ENCODE results near the gene CUL9. TPM values are rescaled to one million over a fixed set of nuclear protein-coding genes. Genes with fewer than 3 reads are reported as not detected.
A peak's percentile ranks its signal among the peaks of the same experiment; 100 is the strongest.
"Not testable (repeated sequence)": the region's sequence is repeated elsewhere in the genome, so short reads cannot be mapped to it uniquely, and the experiment has no call there.

CUL9 gene
- 12.8 TPM for polyA plus RNA-seq (2013, experiment 1 of 2)
- polyA plus RNA-seq (2013, experiment 2 of 2) = 11.6 TPM

- H4K8ac ChIP-seq (ENCODE audit: low read length) = peak within 1 kb of the TSS; percentile 91
Observed at GRCh38 chr6:43181942-43182860, at the start of gene CUL9. Gene CUL9, plus strand, starts transcription at chr6:43182196. Its CDS starts 2,115 bp downstream, at chr6:43184311.

DNA sequence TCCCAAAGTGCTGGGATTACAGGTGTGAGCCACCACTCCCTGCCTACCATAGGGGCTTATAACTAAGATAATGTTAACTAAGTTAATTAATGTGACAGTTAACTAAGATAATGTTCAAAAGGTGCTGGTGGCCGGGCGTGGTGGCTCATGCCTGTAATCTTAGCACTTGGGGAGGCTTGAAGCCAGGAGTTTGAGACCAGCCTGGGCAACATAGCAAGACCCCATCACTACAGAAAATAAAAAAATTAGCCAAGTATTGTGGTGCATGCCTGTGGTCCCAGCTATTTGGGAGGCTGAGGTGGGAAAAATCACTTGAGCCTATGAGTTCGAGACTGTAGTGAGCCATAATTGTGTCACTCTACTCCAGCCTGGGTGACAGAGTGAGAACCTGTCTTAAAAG, 43.7 kb upstream of the CUL9 start:
- Histone ChIP-seq H2BK5ac (ENCODE audit: low read depth, low read length, poor library complexity, severe bottlenecking) (no peak overlapping the region), H4K8ac (ENCODE audit: low read length) (no peak overlapping the region), H2AK5ac (ENCODE audit: low read length, severe bottlenecking) (no peak overlapping the region), H3K4me2 (ENCODE audit: low read length, poor library complexity, severe bottlenecking) (no peak overlapping the region), H3K9me3 (ENCODE audit: control insufficient read depth, low read length) (no peaks in the 10 kb centered on the region), H3K9ac (ENCODE audit: low read length) (no peak overlapping the region), H3K4me3 (ENCODE audit: insufficient read depth in 1 of 2, low read depth in 1 of 2, low read length in 2 of 2) (no peak overlapping the region), H3K27ac (ENCODE audit: low read length, poor library complexity, severe bottlenecking) (no peak overlapping the region), H3K14ac (ENCODE audit: low read length in 2 of 2) (no peak overlapping the region), H2BK12ac (ENCODE audit: low read length in 2 of 2) (no peak overlapping the region), H3K4me1 (ENCODE audit: control insufficient read depth, insufficient read depth, low read depth, low read length) (peaks cover 6% of the 10 kb centered on the region), H2BK15ac (ENCODE audit: low read depth, poor library complexity, severe bottlenecking) (no peak overlapping the region), H3K79me1 (replicated peaks; ENCODE audit: low read length, poor library complexity, severe bottlenecking) (peaks cover 47% of the 10 kb centered on the region), H3K4ac (ENCODE audit: low read depth in 1 of 2, low read length in 2 of 2) (no peak overlapping the region), H4K91ac (ENCODE audit: low read length) (no peak overlapping the region), H3K36me3 (ENCODE audit: control insufficient read depth in 1 of 2, insufficient read depth in 2 of 2, low read depth in 1 of 2, low read length in 2 of 2) (peaks cover 7 to 66% of the 10 kb centered on the region in 2 experiments), H3K27me3 (ENCODE audit: control insufficient read depth in 1 of 2, insufficient read depth in 1 of 2, low read length in 2 of 2) (no peaks in the 10 kb centered on the region), H2AFZ (ENCODE audit: low read depth, low read length) (no peak overlapping the region), H3K18ac (ENCODE audit: low read depth in 1 of 2, low read length in 2 of 2) (no peak overlapping the region), H2BK120ac (ENCODE audit: low read depth, low read length) (no peak overlapping the region), H3K23ac (ENCODE audit: low read length in 2 of 2) (no peak overlapping the region)
- DNase-seq = no peak
- 96% methylated on average over 1 of the region's 3 CpGs for WGBS

More at GRCh38 chr6:43181942-43182860, at the start of gene CUL9:
- no peak within 1 kb of the TSS for H2BK120ac ChIP-seq (ENCODE audit: low read depth, low read length)
- H3K4me3 ChIP-seq (ENCODE audit: insufficient read depth in 1 of 2, low read depth in 1 of 2, low read length in 2 of 2) = peak within 1 kb of the TSS; percentile 80 to 90
- peak within 1 kb of the TSS; percentile 56 to 97 for H3K18ac ChIP-seq (ENCODE audit: low read depth in 1 of 2, low read length in 2 of 2)
- H3K4me1 ChIP-seq (ENCODE audit: control insufficient read depth, insufficient read depth, low read depth, low read length) = peaks cover 14% of the 10 kb centered on the region
- peak within 1 kb of the TSS; percentile 52 for H3K27ac ChIP-seq (ENCODE audit: low read length, poor library complexity, severe bottlenecking)
- H2BK12ac ChIP-seq (ENCODE audit: low read length in 2 of 2) = no peak within 1 kb of the TSS
- peak within 1 kb of the TSS; percentile 68 to 91 for H3K14ac ChIP-seq (ENCODE audit: low read length in 2 of 2)
- no peak within 1 kb of the TSS for H3K23ac ChIP-seq (ENCODE audit: low read length in 2 of 2)
- peaks cover 45% of the 10 kb centered on the region for H3K79me1 ChIP-seq (replicated peaks; ENCODE audit: low read length, poor library complexity, severe bottlenecking)
- peak within 1 kb of the TSS; percentile 79 for H4K91ac ChIP-seq (ENCODE audit: low read length)
- peaks cover 51 to 59% of the 10 kb centered on the region in 2 experiments for H3K36me3 ChIP-seq (ENCODE audit: control insufficient read depth in 1 of 2, insufficient read depth in 2 of 2, low read depth in 1 of 2, low read length in 2 of 2)
- H3K4me2 ChIP-seq (ENCODE audit: low read length, poor library complexity, severe bottlenecking) = peak within 1 kb of the TSS; percentile 88
- H3K4ac ChIP-seq (ENCODE audit: low read depth in 1 of 2, low read length in 2 of 2) = peak within 1 kb of the TSS; percentile 61 to 64
- peak within 1 kb of the TSS; percentile 17 for H2AK5ac ChIP-seq (ENCODE audit: low read length, severe bottlenecking)
- H3K9me3 ChIP-seq (ENCODE audit: control insufficient read depth, low read length) = no peaks in the 10 kb centered on the region
- peak; percentile 70 for DNase-seq
- H2AFZ ChIP-seq (ENCODE audit: low read depth, low read length) = peak within 1 kb of the TSS; percentile 47
- no peak within 1 kb of the TSS for H2BK15ac ChIP-seq (ENCODE audit: low read depth, poor library complexity, severe bottlenecking)
- H3K27me3 ChIP-seq (ENCODE audit: control insufficient read depth in 1 of 2, insufficient read depth in 1 of 2, low read length in 2 of 2) = no peaks in the 10 kb centered on the region
- 5% methylated on average over 22 of the region's 51 CpGs for WGBS
- H3K9ac ChIP-seq (ENCODE audit: low read length) = peak within 1 kb of the TSS; percentile 89
- no peak within 1 kb of the TSS for H2BK5ac ChIP-seq (ENCODE audit: low read depth, low read length, poor library complexity, severe bottlenecking)

DNA sequence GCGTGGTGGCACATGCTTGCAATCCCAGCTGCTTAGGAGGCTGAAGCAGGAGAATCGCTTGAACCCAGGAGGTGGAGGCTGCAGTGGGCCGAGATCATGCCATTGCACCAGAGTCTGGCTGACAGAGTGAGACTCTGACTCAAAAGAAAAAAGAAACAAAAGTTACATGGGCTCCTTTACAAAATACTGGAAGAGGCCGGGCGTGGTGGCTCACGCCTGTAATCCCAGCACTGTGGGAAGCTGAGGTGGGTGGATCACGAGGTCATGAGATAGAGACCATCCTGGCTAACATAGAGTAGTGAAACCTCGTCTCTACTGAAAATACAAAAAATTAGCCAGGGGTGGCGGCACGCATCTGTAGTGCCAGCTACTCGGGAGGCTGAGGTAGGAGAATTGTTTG, 42.0 kb upstream of the CUL9 start:
- not testable (repeated sequence) for H2BK15ac ChIP-seq (ENCODE audit: low read depth, poor library complexity, severe bottlenecking); H3K9me3 ChIP-seq (ENCODE audit: control insufficient read depth, low read length); H3K4me1 ChIP-seq (ENCODE audit: control insufficient read depth, insufficient read depth, low read depth, low read length); H4K91ac ChIP-seq (ENCODE audit: low read length); H3K27ac ChIP-seq (ENCODE audit: low read length, poor library complexity, severe bottlenecking); DNase-seq; H2BK120ac ChIP-seq (ENCODE audit: low read depth, low read length); H3K27me3 ChIP-seq (ENCODE audit: control insufficient read depth in 1 of 2, insufficient read depth in 1 of 2, low read length in 2 of 2); H3K23ac ChIP-seq (ENCODE audit: low read length in 2 of 2); H2AK5ac ChIP-seq (ENCODE audit: low read length, severe bottlenecking); H2BK12ac ChIP-seq (ENCODE audit: low read length in 2 of 2); H3K4me2 ChIP-seq (ENCODE audit: low read length, poor library complexity, severe bottlenecking); H4K8ac ChIP-seq (ENCODE audit: low read length); H3K14ac ChIP-seq (ENCODE audit: low read length in 2 of 2); H3K9ac ChIP-seq (ENCODE audit: low read length); H3K18ac ChIP-seq (ENCODE audit: low read depth in 1 of 2, low read length in 2 of 2); H2AFZ ChIP-seq (ENCODE audit: low read depth, low read length); H2BK5ac ChIP-seq (ENCODE audit: low read depth, low read length, poor library complexity, severe bottlenecking); H3K4ac ChIP-seq (ENCODE audit: low read depth in 1 of 2, low read length in 2 of 2); H3K4me3 ChIP-seq (ENCODE audit: insufficient read depth in 1 of 2, low read depth in 1 of 2, low read length in 2 of 2)
- 94% methylated on average over 11 of the region's 11 CpGs for WGBS
- peaks cover 47% of the 10 kb centered on the region for H3K79me1 ChIP-seq (replicated peaks; ENCODE audit: low read length, poor library complexity, severe bottlenecking)
- peaks cover 7 to 66% of the 10 kb centered on the region in 2 experiments for H3K36me3 ChIP-seq (ENCODE audit: control insufficient read depth in 1 of 2, insufficient read depth in 2 of 2, low read depth in 1 of 2, low read length in 2 of 2)

- Histone ChIP-seq H3K9me3 (ENCODE audit: control insufficient read depth, low read length) (no peaks in the 10 kb centered on the region), H2AFZ (ENCODE audit: low read depth, low read length) (no peak overlapping the region), H3K36me3 (ENCODE audit: control insufficient read depth in 1 of 2, insufficient read depth in 2 of 2, low read depth in 1 of 2, low read length in 2 of 2) (peaks cover 18 to 68% of the 10 kb centered on the region in 2 experiments), H3K27ac (ENCODE audit: low read length, poor library complexity, severe bottlenecking) (no peak overlapping the region), H3K14ac (ENCODE audit: low read length in 2 of 2) (no peak overlapping the region), H2BK120ac (ENCODE audit: low read depth, low read length) (no peak overlapping the region), H3K4me2 (ENCODE audit: low read length, poor library complexity, severe bottlenecking) (no peak overlapping the region), H2AK5ac (ENCODE audit: low read length, severe bottlenecking) (no peak overlapping the region), H3K4me1 (ENCODE audit: control insufficient read depth, insufficient read depth, low read depth, low read length) (peaks cover 12% of the 10 kb centered on the region), H3K79me1 (replicated peaks; ENCODE audit: low read length, poor library complexity, severe bottlenecking) (peaks cover 49% of the 10 kb centered on the region), H3K9ac (ENCODE audit: low read length) (no peak overlapping the region), H4K91ac (ENCODE audit: low read length) (no peak overlapping the region), H3K27me3 (ENCODE audit: control insufficient read depth in 1 of 2, insufficient read depth in 1 of 2, low read length in 2 of 2) (no peaks in the 10 kb centered on the region), H3K23ac (ENCODE audit: low read length in 2 of 2) (peak overlapping the region in 1 of 2 experiments; percentile 57), H3K4me3 (ENCODE audit: insufficient read depth in 1 of 2, low read depth in 1 of 2, low read length in 2 of 2) (no peak overlapping the region), H2BK12ac (ENCODE audit: low read length in 2 of 2) (no peak overlapping the region), H4K8ac (ENCODE audit: low read length) (no peak overlapping the region), H2BK15ac (ENCODE audit: low read depth, poor library complexity, severe bottlenecking) (no peak overlapping the region), H3K4ac (ENCODE audit: low read depth in 1 of 2, low read length in 2 of 2) (no peak overlapping the region), H3K18ac (ENCODE audit: low read depth in 1 of 2, low read length in 2 of 2) (no peak overlapping the region), H2BK5ac (ENCODE audit: low read depth, low read length, poor library complexity, severe bottlenecking) (no peak overlapping the region)
- 97% methylated on average over 16 of the region's 16 CpGs for WGBS
- DNase-seq = no peak
Observed at GRCh38 chr6:43141644-43142043, 40.4 kb upstream of the CUL9 start.

All from mesenchymal stem cell (in vitro differentiated cells and primary cell).